ENCODE measurements around the gene SPSB1. TPM values are rescaled to one million over a fixed set of nuclear protein-coding genes. Genes with fewer than 3 reads are reported as not detected.

The SPSB1 gene
- total RNA-seq, 4 donors from 2014 or later: 18.9 to 64.9 (median 41.8) TPM

GRCh38 chr1:9332513-9333143, 39.9 kb downstream of the SPSB1 start:
- peaks cover 0 to 12% (median 2%) of the 10 kb centered on the region in 4 donors for H3K4me1 ChIP-seq
- no peak overlapping the region for H3K4me3 ChIP-seq
- no peaks in the 10 kb centered on the region for H3K36me3 ChIP-seq
- DNase-seq (ENCODE audit: low spot score in 2 of 2): no peak
- no peaks in the 10 kb centered on the region for H3K27me3 ChIP-seq
- TF ChIP-seq CTCF (IDR thresholded peaks at IDR 0.05): no peak
- no peak for TF ChIP-seq EP300 (IDR thresholded peaks at IDR 0.05)
- TF ChIP-seq POLR2A (IDR thresholded peaks at IDR 0.05): no peak
- H3K9me3 ChIP-seq: no peaks in the 10 kb centered on the region
- WGBS, 2 donors: 78 to 82% methylated on average over 12 of the region's 12 CpGs
- no peak overlapping the region for H3K27ac ChIP-seq

- Histone ChIP-seq H3K36me3 (no peaks in the 10 kb centered on the region), H3K27me3 (no peaks in the 10 kb centered on the region), H3K27ac (peak overlapping the region in 3 of 4 donors; percentile 10 to 72 (median 59)), H3K4me3 (no peak overlapping the region), H3K4me1 (peaks cover 0 to 57% (median 19%) of the 10 kb centered on the region in 4 donors), H3K9me3 (no peaks in the 10 kb centered on the region)
- no peak for TF ChIP-seq EP300 (IDR thresholded peaks at IDR 0.05)
- TF ChIP-seq POLR2A (IDR thresholded peaks at IDR 0.05): no peak
- no peak for TF ChIP-seq CTCF (IDR thresholded peaks at IDR 0.05)
- no peak for DNase-seq (ENCODE audit: low spot score in 2 of 2)
- WGBS, 2 donors: 57 to 71% methylated on average over 21 to 23 of the region's 25 CpGs
Observed at GRCh38 chr1:9338397-9339246, 45.9 kb downstream of the SPSB1 start.

- Histone ChIP-seq H3K4me1 (peaks cover 0 to 74% (median 24%) of the 10 kb centered on the region in 4 donors), H3K9me3 (no peaks in the 10 kb centered on the region), H3K4me3 (no peak overlapping the region), H3K36me3 (no peaks in the 10 kb centered on the region), H3K27ac (peak overlapping the region in 1 of 4 donors; percentile 32), H3K27me3 (no peaks in the 10 kb centered on the region)
- 56 to 57% methylated on average over 24 of the region's 24 CpGs for WGBS, 2 donors
- no peak for TF ChIP-seq POLR2A (IDR thresholded peaks at IDR 0.05)
- no peak for TF ChIP-seq EP300 (IDR thresholded peaks at IDR 0.05)
- no peak for TF ChIP-seq CTCF (IDR thresholded peaks at IDR 0.05)
- DNase-seq (ENCODE audit: low spot score in 2 of 2): no peak
Observed at GRCh38 chr1:9340172-9340854, 47.6 kb downstream of the SPSB1 start.

- H3K4me1 ChIP-seq: peaks cover 0 to 74% (median 24%) of the 10 kb centered on the region in 4 donors
- WGBS, 2 donors: 70 to 80% methylated on average over 7 of the region's 7 CpGs
- H3K36me3 ChIP-seq: no peaks in the 10 kb centered on the region
- no peak for DNase-seq (ENCODE audit: low spot score in 2 of 2)
- H3K27ac ChIP-seq: peak overlapping the region in 2 of 4 donors; percentile 28 to 32
- H3K4me3 ChIP-seq: no peak overlapping the region
- TF ChIP-seq EP300 (IDR thresholded peaks at IDR 0.05): no peak
- TF ChIP-seq CTCF (IDR thresholded peaks at IDR 0.05): no peak
- TF ChIP-seq POLR2A (IDR thresholded peaks at IDR 0.05): no peak
- no peaks in the 10 kb centered on the region for H3K27me3 ChIP-seq
- H3K9me3 ChIP-seq: no peaks in the 10 kb centered on the region
Observed at GRCh38 chr1:9340864-9341263, 48.2 kb downstream of the SPSB1 start.
